Esophagus muscularis mucosa (tissue), 4 donors: ENCODE data around the gene STIP1.

Experiments
- CTCF ChIP-seq, 3 experiments: fragments of 200-600 bp in 2 of 3; fragments of 450-650 bp in 1 of 3; sonication (generic) in 2 of 3; IDR thresholded peaks; one replicate each; pipeline ENCODE4 v1.5.1; 2017 to 2019; ENCODE audit warnings: antibody characterized with exemption in 3 of 3, mild to moderate bottlenecking in 2 of 3, moderate library complexity in 1 of 3
- EP300 ChIP-seq: sonication (generic); formaldehyde crosslinking; IDR thresholded peaks from one replicate; pipeline ENCODE4 v1.6.1; 2017; ENCODE audit warnings: antibody characterized with exemption
- POLR2A ChIP-seq: fragments of 450-650 bp; IDR thresholded peaks from one replicate; pipeline ENCODE4 v1.6.1; 2017; ENCODE audit warnings: antibody characterized with exemption, moderate library complexity, mild to moderate bottlenecking, low read depth
- POLR2AphosphoS5 ChIP-seq, 2 donors: sonication (generic); formaldehyde crosslinking; IDR thresholded peaks; one replicate each; pipeline ENCODE4 v1.6.1; 2017; ENCODE audit warnings: antibody characterized with exemption in 2 of 2

GRCh38 chr11:64234647-64235379 is 48.8 kb downstream of the STIP1 start:
- TF ChIP-seq POLR2AphosphoS5 (IDR thresholded peaks at IDR 0.05) (peak; percentile 17 to 66), CTCF (IDR thresholded peaks at IDR 0.05) (peak in 2 of 3 experiments; percentile 11), POLR2A (peak; percentile 9), EP300 (no peak)
